Astrocyte (in vitro differentiated cells and primary cell): Measurements from ENCODE around the gene PODXL.

Experiments
- EZH2 ChIP-seq: IDR thresholded peaks from 2 replicates; pipeline ENCODE4 v1.6.1; 2012; ENCODE audit warnings: mild to moderate bottlenecking, low read length, inconsistent platforms; ENCODE audit not compliant: insufficient read depth
- TF ChIP-seq, protein P1 (sequence below): IDR thresholded peaks from 2 replicates; pipeline ENCODE4 v1.5.1; 2011; ENCODE audit warnings: low read depth, mild to moderate bottlenecking, inconsistent platforms, low read length, moderate library complexity; ENCODE audit not compliant: insufficient read depth

- TF ChIP-seq, protein P1, sequence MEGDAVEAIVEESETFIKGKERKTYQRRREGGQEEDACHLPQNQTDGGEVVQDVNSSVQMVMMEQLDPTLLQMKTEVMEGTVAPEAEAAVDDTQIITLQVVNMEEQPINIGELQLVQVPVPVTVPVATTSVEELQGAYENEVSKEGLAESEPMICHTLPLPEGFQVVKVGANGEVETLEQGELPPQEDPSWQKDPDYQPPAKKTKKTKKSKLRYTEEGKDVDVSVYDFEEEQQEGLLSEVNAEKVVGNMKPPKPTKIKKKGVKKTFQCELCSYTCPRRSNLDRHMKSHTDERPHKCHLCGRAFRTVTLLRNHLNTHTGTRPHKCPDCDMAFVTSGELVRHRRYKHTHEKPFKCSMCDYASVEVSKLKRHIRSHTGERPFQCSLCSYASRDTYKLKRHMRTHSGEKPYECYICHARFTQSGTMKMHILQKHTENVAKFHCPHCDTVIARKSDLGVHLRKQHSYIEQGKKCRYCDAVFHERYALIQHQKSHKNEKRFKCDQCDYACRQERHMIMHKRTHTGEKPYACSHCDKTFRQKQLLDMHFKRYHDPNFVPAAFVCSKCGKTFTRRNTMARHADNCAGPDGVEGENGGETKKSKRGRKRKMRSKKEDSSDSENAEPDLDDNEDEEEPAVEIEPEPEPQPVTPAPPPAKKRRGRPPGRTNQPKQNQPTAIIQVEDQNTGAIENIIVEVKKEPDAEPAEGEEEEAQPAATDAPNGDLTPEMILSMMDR, result no peak
- TF ChIP-seq EZH2, result no peak
Measured at GRCh38 chr7:131501422-131501821, 55.0 kb downstream of the PODXL start.
